ENCODE measurements around the gene KCTD15. TPM values are rescaled to one million over a fixed set of nuclear protein-coding genes. Genes with fewer than 3 reads are reported as not detected.

The KCTD15 gene
- total and polyA plus RNA-seq, 3 experiments from 2014 or later: 0.28 to 4.1 (median 3.6) TPM

DNA sequence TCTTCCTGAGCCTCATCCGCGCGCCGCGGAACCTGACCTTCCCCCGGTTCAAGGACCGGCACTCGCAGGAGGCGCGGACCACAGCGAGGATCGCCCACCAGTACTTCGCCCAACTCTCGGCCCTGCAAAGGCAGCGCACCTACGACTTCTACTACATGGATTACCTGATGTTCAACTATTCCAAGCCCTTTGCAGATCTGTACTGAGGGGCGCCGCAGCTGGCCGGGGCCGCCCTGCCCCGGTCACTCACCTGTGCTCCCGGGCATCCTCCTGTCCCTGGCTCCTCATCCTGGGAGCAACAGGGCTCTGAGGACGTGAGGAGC, 23.9 kb upstream of the KCTD15 start:
- Mint-ChIP-seq H3K4me3 (no peak overlapping the region), H3K27me3 (peaks cover 10 to 32% of the 10 kb centered on the region in 2 donors), H3K4me1 (no peaks in the 10 kb centered on the region), H3K36me3 (no peaks in the 10 kb centered on the region), H3K27ac (no peak overlapping the region), H3K9me3 (peaks cover 0 to 1% (median 0%) of the 10 kb centered on the region in 5 donors)
- DNase-seq: no peak
- Histone ChIP-seq H3K9me3 (ENCODE audit: low read length) (no peaks in the 10 kb centered on the region), H3K27ac (ENCODE audit: low read depth, low read length) (no peak overlapping the region), H3K4me1 (ENCODE audit: insufficient read depth, low read length) (no peaks in the 10 kb centered on the region), H3K36me3 (ENCODE audit: insufficient read depth, low read length) (no peaks in the 10 kb centered on the region), H3K4me3 (ENCODE audit: low read length) (no peak overlapping the region), H3K27me3 (ENCODE audit: insufficient read depth, low read length, poor library complexity, severe bottlenecking) (no peaks in the 10 kb centered on the region)
- ChIA-PET CTCF (interaction anchor here (1.1 kb wide), 1 partner anchor 359 kb away, joined by 3 read pairs; no protein-coding TSS in a partner anchor), POLR2A (no interaction called here)

DNA sequence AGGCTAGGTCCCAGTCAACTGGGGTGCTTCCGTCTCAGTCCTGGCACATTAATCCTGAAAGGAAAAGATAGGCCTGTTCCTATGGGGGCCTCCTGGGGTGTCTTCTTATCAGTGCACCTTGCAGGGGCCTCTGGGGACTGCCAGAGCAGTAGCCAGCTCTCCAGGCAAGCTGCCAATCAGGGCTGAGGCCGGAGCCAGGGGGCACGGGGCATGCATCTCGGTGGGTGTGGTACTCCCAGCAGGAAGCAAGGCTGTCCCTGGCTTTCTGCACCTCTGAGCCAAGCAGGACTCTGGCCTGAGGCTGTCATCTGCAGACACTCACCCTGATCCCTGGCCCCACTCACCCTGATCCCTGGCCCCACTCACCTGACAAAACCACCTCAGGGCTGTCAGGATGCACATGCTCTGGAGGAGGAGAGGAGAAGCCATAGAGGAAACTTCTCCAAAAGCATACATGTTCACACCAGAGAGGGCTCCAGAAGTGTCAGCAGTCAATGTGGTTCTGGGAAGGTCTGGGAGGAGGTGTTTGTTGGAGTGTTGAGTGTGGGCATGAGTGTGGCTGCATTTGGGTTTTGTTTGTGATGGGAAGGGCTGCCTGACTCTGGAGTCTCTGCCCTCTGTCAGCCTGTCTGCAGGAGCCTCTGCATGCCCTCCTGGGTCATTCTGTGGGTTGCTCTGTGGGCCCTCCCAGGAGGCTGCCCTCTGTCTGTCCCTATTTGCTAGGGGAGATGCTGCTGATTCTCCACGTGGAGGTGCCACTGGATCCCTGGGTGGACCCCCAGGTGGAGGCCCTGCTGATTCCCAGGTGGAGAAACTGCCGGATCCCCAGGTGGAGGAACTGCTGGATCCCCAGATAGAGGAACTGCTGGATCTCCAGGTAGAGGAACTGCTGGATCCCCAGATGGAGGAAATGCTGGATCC, 22.7 kb upstream of the KCTD15 start:
- no peak overlapping the region for H3K4me3 Mint-ChIP-seq
- CTCF ChIA-PET: no interaction called here

DNA sequence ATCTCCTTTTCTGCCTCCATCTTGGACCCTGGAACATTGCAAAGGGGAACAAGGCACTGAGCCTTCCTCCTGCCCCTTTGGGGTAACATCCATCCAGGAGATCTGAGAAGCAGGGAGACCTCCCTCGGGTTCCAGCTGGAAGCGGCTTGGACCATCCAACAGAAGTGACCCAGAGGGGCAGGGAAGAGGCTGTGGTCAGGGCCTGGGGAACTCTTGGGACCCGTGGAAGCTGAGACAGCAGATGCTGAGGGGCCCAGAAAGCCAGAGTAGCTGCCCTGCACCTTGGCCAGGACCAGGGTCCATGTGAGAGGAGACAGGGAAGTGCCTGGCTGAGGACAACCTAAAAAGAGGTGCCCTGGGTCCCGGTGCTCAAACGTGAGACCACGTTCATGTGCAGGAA, 21.9 kb upstream of the KCTD15 start:
- Histone ChIP-seq H3K27me3 (ENCODE audit: insufficient read depth, low read length, poor library complexity, severe bottlenecking) (peaks cover 5% of the 10 kb centered on the region), H3K4me1 (ENCODE audit: insufficient read depth, low read length) (peaks cover 5% of the 10 kb centered on the region), H3K9me3 (ENCODE audit: low read length) (no peaks in the 10 kb centered on the region), H3K4me3 (ENCODE audit: low read length) (no peak overlapping the region), H3K27ac (ENCODE audit: low read depth, low read length) (no peak overlapping the region), H3K36me3 (ENCODE audit: insufficient read depth, low read length) (no peaks in the 10 kb centered on the region)
- Mint-ChIP-seq H3K4me3 (no peak overlapping the region), H3K9me3 (peaks cover 0 to 3% (median 0%) of the 10 kb centered on the region in 5 donors), H3K27ac (no peak overlapping the region), H3K27me3 (peaks cover 12 to 37% of the 10 kb centered on the region in 2 donors), H3K4me1 (peaks cover 5 to 12% (median 11%) of the 10 kb centered on the region in 3 donors), H3K36me3 (no peaks in the 10 kb centered on the region)
- ChIA-PET POLR2A (no interaction called here), CTCF (no interaction called here)
- no peak for DNase-seq

More for the DNA sequence above, 22.7 kb upstream of the KCTD15 start:
- Histone ChIP-seq H3K4me1 (ENCODE audit: insufficient read depth, low read length) (peaks cover 5% of the 10 kb centered on the region), H3K36me3 (ENCODE audit: insufficient read depth, low read length) (no peaks in the 10 kb centered on the region), H3K4me3 (ENCODE audit: low read length) (no peak overlapping the region), H3K27ac (ENCODE audit: low read depth, low read length) (no peak overlapping the region), H3K27me3 (ENCODE audit: insufficient read depth, low read length, poor library complexity, severe bottlenecking) (peaks cover 5% of the 10 kb centered on the region), H3K9me3 (ENCODE audit: low read length) (no peaks in the 10 kb centered on the region)
- Mint-ChIP-seq H3K4me1 (peaks cover 3 to 8% (median 7%) of the 10 kb centered on the region in 3 donors), H3K36me3 (no peaks in the 10 kb centered on the region), H3K27me3 (peaks cover 11 to 36% of the 10 kb centered on the region in 2 donors), H3K9me3 (peaks cover 0 to 3% (median 0%) of the 10 kb centered on the region in 5 donors), H3K27ac (no peak overlapping the region)
- no peak for DNase-seq
- POLR2A ChIA-PET: no interaction called here

DNA sequence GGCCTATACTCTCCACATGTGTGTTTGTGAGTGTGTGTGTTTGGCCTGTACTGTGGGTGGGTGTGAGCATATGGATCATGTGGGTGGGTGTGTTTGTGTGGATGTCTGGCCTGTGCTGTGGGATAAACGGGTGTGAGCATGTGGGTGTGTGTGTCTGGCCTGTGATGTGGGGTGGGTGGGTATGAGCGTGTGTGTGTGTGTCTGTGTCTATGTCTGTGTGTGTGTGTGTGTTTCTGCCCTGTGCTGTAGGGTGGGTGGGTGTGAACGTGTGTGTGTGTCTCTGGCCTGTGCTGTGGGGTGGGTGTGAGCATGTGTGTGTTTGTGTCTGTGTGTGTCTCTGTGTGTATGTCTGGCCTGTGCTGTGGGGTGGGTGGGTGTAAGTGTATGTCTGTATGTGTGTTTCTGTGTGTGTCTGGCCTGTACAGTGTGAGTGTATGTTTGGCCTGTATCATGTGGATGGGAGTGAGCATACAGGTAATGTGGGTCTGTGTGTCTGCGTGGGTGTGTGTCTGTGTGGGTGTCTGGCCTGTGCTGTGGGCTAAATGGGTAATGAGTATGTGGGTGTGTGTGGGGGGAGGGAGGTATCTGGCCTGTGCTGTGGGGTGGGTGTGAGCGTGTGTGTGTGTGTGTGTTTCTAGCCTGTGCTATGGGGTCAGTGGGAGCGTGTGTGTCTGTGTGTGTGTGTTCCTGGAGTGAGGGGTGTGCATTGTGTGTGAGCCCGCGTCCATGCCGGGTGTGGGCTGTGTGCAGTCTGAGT, 20.8 kb upstream of the KCTD15 start:
- H3K9me3 ChIP-seq (ENCODE audit: low read length): no peaks in the 10 kb centered on the region
- POLR2A ChIA-PET: no interaction called here
- Mint-ChIP-seq H3K4me1 (peaks cover 5 to 12% (median 11%) of the 10 kb centered on the region in 3 donors), H3K4me3 (no peak overlapping the region), H3K9me3 (peaks cover 0 to 3% (median 0%) of the 10 kb centered on the region in 5 donors), H3K27me3 (peaks cover 17 to 39% of the 10 kb centered on the region in 2 donors), H3K36me3 (no peaks in the 10 kb centered on the region), H3K27ac (no peak overlapping the region)
- no peaks in the 10 kb centered on the region for H3K36me3 ChIP-seq (ENCODE audit: insufficient read depth, low read length)
- CTCF ChIA-PET: no interaction called here
- no peak overlapping the region for H3K4me3 ChIP-seq (ENCODE audit: low read length)
- peaks cover 5% of the 10 kb centered on the region for H3K27me3 ChIP-seq (ENCODE audit: insufficient read depth, low read length, poor library complexity, severe bottlenecking)
- H3K4me1 ChIP-seq (ENCODE audit: insufficient read depth, low read length): peaks cover 5% of the 10 kb centered on the region
- no peak for DNase-seq
- no peak overlapping the region for H3K27ac ChIP-seq (ENCODE audit: low read depth, low read length)

DNA sequence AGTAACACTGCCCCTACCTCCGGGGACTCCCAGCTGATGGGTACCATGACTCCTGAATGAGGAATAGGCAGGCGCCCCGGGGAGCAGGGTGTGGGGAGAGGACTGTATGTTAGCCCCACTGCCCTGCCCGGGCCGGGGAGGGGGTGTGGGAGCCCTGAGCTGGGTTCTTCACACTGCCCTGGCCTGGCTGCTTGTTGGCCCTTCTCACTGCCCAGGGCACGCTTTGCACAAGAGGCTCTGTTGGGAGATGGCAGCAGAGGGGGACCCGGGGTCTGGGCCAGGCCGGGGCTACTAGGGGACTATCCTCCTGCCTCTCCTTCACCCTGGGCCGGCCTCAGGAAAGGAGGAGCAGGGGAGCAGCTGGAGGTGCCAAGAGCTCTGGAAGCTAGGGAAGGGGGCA, 19.3 kb upstream of the KCTD15 start:
- ChIA-PET POLR2A (no interaction called here), CTCF (interaction anchor here (0.7 to 2.1 kb wide), 18 partner anchors 9 to 649 kb away, joined by 3 to 17 read pairs (median 5); no protein-coding TSS in a partner anchor)
- peaks cover 5% of the 10 kb centered on the region for H3K4me1 ChIP-seq (ENCODE audit: insufficient read depth, low read length)
- H3K36me3 ChIP-seq (ENCODE audit: insufficient read depth, low read length): no peaks in the 10 kb centered on the region
- H3K27me3 Mint-ChIP-seq: peaks cover 21 to 39% of the 10 kb centered on the region in 2 donors
- no peaks in the 10 kb centered on the region for H3K36me3 Mint-ChIP-seq
- H3K4me3 ChIP-seq (ENCODE audit: low read length): no peak overlapping the region
- H3K9me3 Mint-ChIP-seq: peaks cover 0 to 3% (median 0%) of the 10 kb centered on the region in 5 donors
- no peak for DNase-seq
- H3K27me3 ChIP-seq (ENCODE audit: insufficient read depth, low read length, poor library complexity, severe bottlenecking): peaks cover 5% of the 10 kb centered on the region
- no peak overlapping the region for H3K4me3 Mint-ChIP-seq
- peaks cover 5 to 12% (median 11%) of the 10 kb centered on the region in 3 donors for H3K4me1 Mint-ChIP-seq
- no peak overlapping the region for H3K27ac Mint-ChIP-seq
- no peak overlapping the region for H3K27ac ChIP-seq (ENCODE audit: low read depth, low read length)
- no peaks in the 10 kb centered on the region for H3K9me3 ChIP-seq (ENCODE audit: low read length)

DNA sequence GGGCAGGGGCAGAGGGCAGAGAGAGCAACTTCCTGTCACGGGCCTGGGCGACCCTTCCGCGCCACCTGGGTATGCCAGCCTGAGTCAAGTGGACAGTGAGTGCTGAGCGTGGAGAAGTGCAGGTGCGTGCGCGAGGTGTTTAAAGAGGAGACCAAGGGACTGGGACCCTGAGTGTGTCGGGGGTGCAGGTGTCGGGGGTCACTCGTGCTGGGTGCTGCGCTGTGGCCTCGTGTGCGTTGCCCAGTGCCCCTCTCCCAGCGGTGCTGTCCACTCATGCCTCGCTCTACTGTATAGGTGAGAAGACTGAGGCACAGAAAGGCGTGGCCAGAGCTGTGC, 18.9 kb upstream of the KCTD15 start:
- Mint-ChIP-seq H3K9me3 (peaks cover 0 to 3% (median 0%) of the 10 kb centered on the region in 5 donors), H3K4me1 (peaks cover 5 to 12% (median 11%) of the 10 kb centered on the region in 3 donors), H3K27ac (no peak overlapping the region), H3K4me3 (no peak overlapping the region), H3K36me3 (no peaks in the 10 kb centered on the region), H3K27me3 (peaks cover 21 to 39% of the 10 kb centered on the region in 2 donors)
- DNase-seq: no peak
- ChIA-PET CTCF (interaction anchor here (0.7 to 2.1 kb wide), 23 partner anchors 9 to 649 kb away, joined by 3 to 17 read pairs (median 4); no protein-coding TSS in a partner anchor), POLR2A (no interaction called here)
- H3K27ac ChIP-seq (ENCODE audit: low read depth, low read length): no peak overlapping the region
- H3K4me1 ChIP-seq (ENCODE audit: insufficient read depth, low read length): peaks cover 5% of the 10 kb centered on the region
- no peaks in the 10 kb centered on the region for H3K9me3 ChIP-seq (ENCODE audit: low read length)
- peaks cover 5% of the 10 kb centered on the region for H3K27me3 ChIP-seq (ENCODE audit: insufficient read depth, low read length, poor library complexity, severe bottlenecking)
- no peak overlapping the region for H3K4me3 ChIP-seq (ENCODE audit: low read length)
- H3K36me3 ChIP-seq (ENCODE audit: insufficient read depth, low read length): no peaks in the 10 kb centered on the region

DNA sequence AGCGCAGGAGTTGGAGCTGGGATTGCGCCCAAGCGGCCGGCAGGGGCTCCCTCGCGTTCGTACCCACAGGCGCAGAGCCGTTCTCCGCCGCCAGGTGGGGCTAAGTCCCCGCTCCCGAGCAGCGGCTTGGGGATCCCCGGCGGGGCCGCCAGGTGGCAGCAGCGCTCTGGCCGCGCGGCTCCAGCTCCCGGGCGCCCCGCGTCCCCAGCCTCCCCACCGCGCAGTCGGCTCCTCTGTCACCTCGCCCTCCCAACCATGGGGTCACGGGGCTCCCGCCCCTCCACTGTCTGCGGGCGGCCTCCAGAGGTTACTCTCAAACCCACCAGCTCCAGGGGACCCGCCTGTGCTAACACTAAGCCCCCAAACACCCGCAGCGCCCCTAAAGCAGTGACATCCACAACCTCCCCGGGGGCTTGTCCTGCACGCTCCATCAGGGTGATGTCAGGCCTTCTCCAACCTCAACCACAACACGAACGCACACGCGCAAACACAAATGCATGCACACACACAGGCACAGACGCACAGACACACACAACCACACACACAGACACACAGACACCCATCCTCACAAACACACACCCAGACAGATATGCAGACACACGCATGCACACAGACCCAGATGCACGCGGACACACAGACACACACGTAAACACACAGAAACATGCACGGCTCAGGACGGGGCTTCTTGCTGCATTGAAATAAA, 18.4 kb upstream of the KCTD15 start:
- DNase-seq: peak; percentile 70 to 82 (median 77)
- Mint-ChIP-seq H3K36me3 (no peaks in the 10 kb centered on the region), H3K27me3 (peaks cover 21 to 39% of the 10 kb centered on the region in 2 donors), H3K4me1 (peaks cover 5 to 12% (median 11%) of the 10 kb centered on the region in 3 donors), H3K4me3 (peak overlapping the region in 4 of 7 donors; percentile 11 to 66 (median 56)), H3K27ac (peak overlapping the region in 1 of 8 donors; percentile 1), H3K9me3 (peaks cover 0 to 3% (median 0%) of the 10 kb centered on the region in 5 donors)
- no peak overlapping the region for H3K4me3 ChIP-seq (ENCODE audit: low read length)
- no peaks in the 10 kb centered on the region for H3K36me3 ChIP-seq (ENCODE audit: insufficient read depth, low read length)
- H3K27ac ChIP-seq (ENCODE audit: low read depth, low read length): no peak overlapping the region
- no peaks in the 10 kb centered on the region for H3K9me3 ChIP-seq (ENCODE audit: low read length)
- ChIA-PET CTCF (interaction anchor here (0.7 to 2.1 kb wide), 25 partner anchors 9 to 648 kb away, joined by 3 to 17 read pairs (median 3); no protein-coding TSS in a partner anchor), POLR2A (no interaction called here)
- peaks cover 5% of the 10 kb centered on the region for H3K4me1 ChIP-seq (ENCODE audit: insufficient read depth, low read length)
- peaks cover 5% of the 10 kb centered on the region for H3K27me3 ChIP-seq (ENCODE audit: insufficient read depth, low read length, poor library complexity, severe bottlenecking)
